A549 (cell line): ENCODE results near the gene PTPN13.

Experiments used
- MAX ChIP-seq: IDR thresholded peaks from 2 replicates; pipeline ENCODE4 v1.6.1; 2012
- POLR2A ChIP-seq: IDR thresholded peaks from 2 replicates; pipeline ENCODE4 v1.6.1; 2012; ENCODE audit warnings: mild to moderate bottlenecking, low read length
- RFX5 ChIP-seq: fragments of 450-650 bp; IDR thresholded peaks from 2 replicates; pipeline ENCODE4 v1.7.1; 2014; ENCODE audit warnings: antibody characterized with exemption, mild to moderate bottlenecking, moderate library complexity
- TF ChIP-seq, protein P1 (sequence below): fragments of >200 bp; sonication (Bioruptor Twin); formaldehyde crosslinking; IDR thresholded peaks from 3 replicates; pipeline ENCODE4 v1.5.1; 2016

DNA sequence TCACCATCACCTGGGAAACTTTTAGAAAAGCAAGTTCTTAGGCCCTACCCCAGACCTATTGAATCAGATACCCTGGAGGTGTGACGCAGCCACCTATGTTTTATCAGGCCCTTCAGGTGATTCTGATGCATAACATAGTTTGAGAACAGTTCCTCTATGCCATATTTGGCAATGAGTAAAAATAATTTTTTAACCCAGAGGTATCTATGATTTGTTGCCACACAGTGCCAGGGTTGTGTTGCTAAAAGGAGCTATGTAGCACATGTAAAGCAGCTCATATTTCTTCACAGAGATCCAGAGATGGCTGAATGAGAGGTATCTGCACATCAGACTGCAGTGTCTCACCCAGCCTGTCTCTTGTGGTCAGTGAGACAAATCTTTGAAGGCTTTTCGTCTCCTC, 85.3 kb downstream of the PTPN13 start:
- TF ChIP-seq RFX5 (no peak), MAX (no peak), POLR2A (no peak)
- TF ChIP-seq, protein P1, sequence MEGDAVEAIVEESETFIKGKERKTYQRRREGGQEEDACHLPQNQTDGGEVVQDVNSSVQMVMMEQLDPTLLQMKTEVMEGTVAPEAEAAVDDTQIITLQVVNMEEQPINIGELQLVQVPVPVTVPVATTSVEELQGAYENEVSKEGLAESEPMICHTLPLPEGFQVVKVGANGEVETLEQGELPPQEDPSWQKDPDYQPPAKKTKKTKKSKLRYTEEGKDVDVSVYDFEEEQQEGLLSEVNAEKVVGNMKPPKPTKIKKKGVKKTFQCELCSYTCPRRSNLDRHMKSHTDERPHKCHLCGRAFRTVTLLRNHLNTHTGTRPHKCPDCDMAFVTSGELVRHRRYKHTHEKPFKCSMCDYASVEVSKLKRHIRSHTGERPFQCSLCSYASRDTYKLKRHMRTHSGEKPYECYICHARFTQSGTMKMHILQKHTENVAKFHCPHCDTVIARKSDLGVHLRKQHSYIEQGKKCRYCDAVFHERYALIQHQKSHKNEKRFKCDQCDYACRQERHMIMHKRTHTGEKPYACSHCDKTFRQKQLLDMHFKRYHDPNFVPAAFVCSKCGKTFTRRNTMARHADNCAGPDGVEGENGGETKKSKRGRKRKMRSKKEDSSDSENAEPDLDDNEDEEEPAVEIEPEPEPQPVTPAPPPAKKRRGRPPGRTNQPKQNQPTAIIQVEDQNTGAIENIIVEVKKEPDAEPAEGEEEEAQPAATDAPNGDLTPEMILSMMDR = no peak
